HG03571 (cell line): ENCODE data around the gene OR4M1.
"Not testable (repeated sequence)": the region's sequence is repeated elsewhere in the genome, so short reads cannot be mapped to it uniquely, and the experiment has no call there.

Experiments used
- ATAC-seq: cut with Tn5 transposase; IDR thresholded peaks from one replicate; pipeline ENCODE4 v1.9.1; 2021; ENCODE audit not compliant: unreplicated experiment

Gene OR4M1

DNA sequence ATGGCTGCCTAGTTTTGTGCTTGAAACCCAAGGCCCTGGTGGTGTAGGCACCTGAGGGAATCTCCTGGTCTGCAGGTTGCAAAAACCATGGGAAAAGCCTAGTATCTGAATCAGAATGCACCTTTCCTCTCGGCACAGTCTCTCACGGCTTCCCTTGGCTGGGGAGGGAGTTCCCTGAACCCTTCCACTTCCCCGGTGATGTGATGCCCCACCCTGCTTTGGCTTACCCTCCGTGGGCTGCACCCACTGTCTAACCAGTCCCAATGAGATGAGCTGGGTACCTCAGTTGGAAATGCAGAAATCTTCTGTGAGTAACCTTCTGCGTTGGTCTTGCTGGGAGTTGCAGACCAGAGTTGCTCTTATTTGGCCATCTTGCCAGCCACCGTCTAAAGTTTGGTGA is 47.7 kb downstream of the OR4M1 start:
- ATAC-seq: not testable (repeated sequence)

DNA sequence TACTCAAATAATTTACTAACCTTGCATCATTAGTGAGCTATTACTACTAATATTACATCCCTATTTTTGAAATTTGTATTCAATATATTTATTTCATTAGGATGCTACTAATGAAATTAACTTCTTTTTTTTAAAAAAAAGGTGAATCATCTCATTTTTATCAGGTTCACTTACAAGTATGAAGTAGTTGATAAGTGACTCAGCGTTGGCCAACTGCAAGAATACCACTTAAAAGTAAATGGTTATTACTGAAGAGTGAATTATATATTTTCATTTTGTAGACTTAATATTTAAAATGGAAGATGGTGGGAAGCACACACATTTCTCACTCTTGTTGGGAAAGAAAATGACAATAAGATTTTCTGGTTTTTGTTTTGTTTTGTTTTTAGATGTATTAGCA is 49.9 kb downstream of the OR4M1 start:
- no peak for ATAC-seq

GRCh38 chr14:19823765-19824164 is 50.5 kb downstream of the OR4M1 start:
- ATAC-seq: no peak

DNA sequence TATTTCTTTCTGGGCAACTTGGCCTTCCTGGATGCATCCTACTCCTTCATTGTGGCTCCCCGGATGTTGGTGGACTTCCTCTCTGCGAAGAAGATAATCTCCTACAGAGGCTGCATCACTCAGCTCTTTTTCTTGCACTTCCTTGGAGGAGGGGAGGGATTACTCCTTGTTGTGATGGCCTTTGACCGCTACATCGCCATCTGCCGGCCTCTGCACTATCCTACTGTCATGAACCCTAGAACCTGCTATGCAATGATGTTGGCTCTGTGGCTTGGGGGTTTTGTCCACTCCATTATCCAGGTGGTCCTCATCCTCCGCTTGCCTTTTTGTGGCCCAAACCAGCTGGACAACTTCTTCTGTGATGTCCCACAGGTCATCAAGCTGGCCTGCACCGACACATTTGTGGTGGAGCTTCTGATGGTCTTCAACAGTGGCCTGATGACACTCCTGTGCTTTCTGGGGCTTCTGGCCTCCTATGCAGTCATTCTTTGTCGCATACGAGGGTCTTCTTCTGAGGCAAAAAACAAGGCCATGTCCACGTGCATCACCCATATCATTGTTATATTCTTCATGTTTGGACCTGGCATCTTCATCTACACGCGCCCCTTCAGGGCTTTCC is 54.4 kb downstream of the OR4M1 start:
- ATAC-seq: not testable (repeated sequence)

DNA sequence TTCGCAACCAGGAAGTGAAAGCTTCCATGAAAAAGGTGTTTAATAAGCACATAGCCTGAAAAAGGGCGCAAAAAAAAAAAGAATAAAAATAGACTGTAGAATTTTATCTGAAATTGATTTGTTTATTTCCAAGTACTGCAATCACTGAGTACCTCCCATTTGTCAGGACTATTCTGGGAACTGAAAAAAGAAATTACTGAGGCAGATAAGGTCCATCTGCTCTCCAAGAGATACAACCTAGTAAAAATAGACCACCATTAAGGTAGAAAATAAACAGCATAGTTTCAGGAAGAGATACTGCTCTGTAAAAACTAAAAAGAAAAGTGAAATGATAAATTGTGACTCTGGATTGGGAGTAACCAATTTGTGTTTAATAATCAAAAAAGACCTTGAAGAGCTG is 55.0 kb downstream of the OR4M1 start:
- ATAC-seq: no peak
